GM23338 (cell line): ENCODE results near the gene OSBPL10.

ENCODE experiments used
- CREB1 ChIP-seq: fragments of 250-450 bp; sonication (Bioruptor Pico); IDR thresholded peaks from 2 replicates; pipeline ENCODE4 v1.5.0; 2020; ENCODE audit warnings: low read depth, mild to moderate bottlenecking, moderate library complexity
- EZH2 ChIP-seq: fragments of 200-600 bp; sonication (generic); IDR thresholded peaks from one replicate; pipeline ENCODE4 v1.8.0; 2017; ENCODE audit warnings: antibody characterized with exemption, mild to moderate bottlenecking, low read depth; ENCODE audit not compliant: unreplicated experiment
- EZH2phosphoT487 ChIP-seq: fragments of 200-600 bp; sonication (generic); IDR thresholded peaks from one replicate; pipeline ENCODE4 v1.8.1; 2018; ENCODE audit warnings: antibody characterized with exemption; ENCODE audit not compliant: unreplicated experiment
- JUNB ChIP-seq: IDR thresholded peaks from one replicate; pipeline ENCODE4 v1.6.1; 2016; ENCODE audit warnings: antibody characterized with exemption; ENCODE audit not compliant: unreplicated experiment
- NANOG ChIP-seq: IDR thresholded peaks from 2 replicates; pipeline ENCODE4 v1.6.1; 2016; ENCODE audit warnings: antibody characterized with exemption, borderline replicate concordance
- POLR2AphosphoS5 ChIP-seq: IDR thresholded peaks from 2 replicates; pipeline ENCODE4 v1.6.1; 2016; ENCODE audit warnings: antibody characterized with exemption, low read depth
- STAT1 ChIP-seq: IDR thresholded peaks from one replicate; pipeline ENCODE4 v1.6.1; 2016; ENCODE audit warnings: antibody characterized with exemption; ENCODE audit not compliant: unreplicated experiment
- ZNF114 ChIP-seq: fragments of 250-450 bp; sonication (Bioruptor Pico); IDR thresholded peaks from 2 replicates; pipeline ENCODE4 v1.5.0; 2020; ENCODE audit warnings: mild to moderate bottlenecking, moderate library complexity
- ZNF331 ChIP-seq: fragments of 250-450 bp; sonication (Bioruptor Pico); IDR thresholded peaks from 2 replicates; pipeline ENCODE4 v1.5.0; 2020; ENCODE audit warnings: low read depth, mild to moderate bottlenecking, moderate library complexity
- TF ChIP-seq, protein P1 (sequence below), 2 experiments: fragments of 200-600 bp in 1 of 2; sonication (generic) in 1 of 2; conservative IDR thresholded peaks; 2 replicates each; pipeline versions ENCODE4 v1.5.1 to v1.6.1; 2016 to 2017; ENCODE audit warnings: antibody characterized with exemption in 2 of 2, low read depth in 2 of 2, mild to moderate bottlenecking in 2 of 2, moderate library complexity in 1 of 2
- TF ChIP-seq, protein P2 (sequence below): IDR thresholded peaks from one replicate; pipeline ENCODE4 v1.6.1; 2018; ENCODE audit warnings: antibody characterized with exemption; ENCODE audit not compliant: unreplicated experiment
- TF ChIP-seq, protein P3 (sequence below): IDR thresholded peaks from 2 replicates; pipeline ENCODE4 v1.6.1; 2016; ENCODE audit warnings: antibody characterized with exemption
- TF ChIP-seq, protein P4 (sequence below): fragments of 250-450 bp; sonication (Bioruptor Pico); IDR thresholded peaks from 2 replicates; pipeline ENCODE4 v1.5.0; 2020; ENCODE audit warnings: mild to moderate bottlenecking, moderate library complexity

DNA sequence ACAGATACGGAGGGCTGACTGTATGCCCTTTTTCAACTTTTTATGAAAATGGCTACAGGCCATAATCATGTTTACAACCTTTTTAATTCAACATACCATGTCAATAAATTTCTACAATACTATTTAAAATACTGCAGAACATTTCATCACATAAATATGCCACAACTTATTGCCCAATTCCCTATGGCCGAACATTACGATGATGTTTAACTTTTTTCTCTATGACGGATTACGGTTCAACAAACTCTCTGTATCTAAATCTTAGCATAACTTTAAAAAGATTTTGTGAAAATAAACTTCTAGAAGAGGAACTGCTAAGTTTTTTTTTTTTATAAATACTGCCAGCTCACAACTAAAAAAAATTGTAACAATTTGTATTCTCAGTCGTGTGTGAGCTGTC lies 220.4 kb downstream of the OSBPL10 start:
- TF ChIP-seq, protein P1, sequence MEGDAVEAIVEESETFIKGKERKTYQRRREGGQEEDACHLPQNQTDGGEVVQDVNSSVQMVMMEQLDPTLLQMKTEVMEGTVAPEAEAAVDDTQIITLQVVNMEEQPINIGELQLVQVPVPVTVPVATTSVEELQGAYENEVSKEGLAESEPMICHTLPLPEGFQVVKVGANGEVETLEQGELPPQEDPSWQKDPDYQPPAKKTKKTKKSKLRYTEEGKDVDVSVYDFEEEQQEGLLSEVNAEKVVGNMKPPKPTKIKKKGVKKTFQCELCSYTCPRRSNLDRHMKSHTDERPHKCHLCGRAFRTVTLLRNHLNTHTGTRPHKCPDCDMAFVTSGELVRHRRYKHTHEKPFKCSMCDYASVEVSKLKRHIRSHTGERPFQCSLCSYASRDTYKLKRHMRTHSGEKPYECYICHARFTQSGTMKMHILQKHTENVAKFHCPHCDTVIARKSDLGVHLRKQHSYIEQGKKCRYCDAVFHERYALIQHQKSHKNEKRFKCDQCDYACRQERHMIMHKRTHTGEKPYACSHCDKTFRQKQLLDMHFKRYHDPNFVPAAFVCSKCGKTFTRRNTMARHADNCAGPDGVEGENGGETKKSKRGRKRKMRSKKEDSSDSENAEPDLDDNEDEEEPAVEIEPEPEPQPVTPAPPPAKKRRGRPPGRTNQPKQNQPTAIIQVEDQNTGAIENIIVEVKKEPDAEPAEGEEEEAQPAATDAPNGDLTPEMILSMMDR (conservative IDR thresholded peaks at IDR 0.05; ENCODE audit: low read depth in 2 of 2) = no peak
- TF ChIP-seq EZH2phosphoT487 (no peak), POLR2AphosphoS5 (no peak), EZH2 (no peak), ZNF114 (no peak), ZNF331 (CRISPR knock-in tag) (no peak), STAT1 (no peak), CREB1 (CRISPR knock-in tag) (no peak), JUNB (no peak), NANOG (no peak)
- TF ChIP-seq, protein P2, sequence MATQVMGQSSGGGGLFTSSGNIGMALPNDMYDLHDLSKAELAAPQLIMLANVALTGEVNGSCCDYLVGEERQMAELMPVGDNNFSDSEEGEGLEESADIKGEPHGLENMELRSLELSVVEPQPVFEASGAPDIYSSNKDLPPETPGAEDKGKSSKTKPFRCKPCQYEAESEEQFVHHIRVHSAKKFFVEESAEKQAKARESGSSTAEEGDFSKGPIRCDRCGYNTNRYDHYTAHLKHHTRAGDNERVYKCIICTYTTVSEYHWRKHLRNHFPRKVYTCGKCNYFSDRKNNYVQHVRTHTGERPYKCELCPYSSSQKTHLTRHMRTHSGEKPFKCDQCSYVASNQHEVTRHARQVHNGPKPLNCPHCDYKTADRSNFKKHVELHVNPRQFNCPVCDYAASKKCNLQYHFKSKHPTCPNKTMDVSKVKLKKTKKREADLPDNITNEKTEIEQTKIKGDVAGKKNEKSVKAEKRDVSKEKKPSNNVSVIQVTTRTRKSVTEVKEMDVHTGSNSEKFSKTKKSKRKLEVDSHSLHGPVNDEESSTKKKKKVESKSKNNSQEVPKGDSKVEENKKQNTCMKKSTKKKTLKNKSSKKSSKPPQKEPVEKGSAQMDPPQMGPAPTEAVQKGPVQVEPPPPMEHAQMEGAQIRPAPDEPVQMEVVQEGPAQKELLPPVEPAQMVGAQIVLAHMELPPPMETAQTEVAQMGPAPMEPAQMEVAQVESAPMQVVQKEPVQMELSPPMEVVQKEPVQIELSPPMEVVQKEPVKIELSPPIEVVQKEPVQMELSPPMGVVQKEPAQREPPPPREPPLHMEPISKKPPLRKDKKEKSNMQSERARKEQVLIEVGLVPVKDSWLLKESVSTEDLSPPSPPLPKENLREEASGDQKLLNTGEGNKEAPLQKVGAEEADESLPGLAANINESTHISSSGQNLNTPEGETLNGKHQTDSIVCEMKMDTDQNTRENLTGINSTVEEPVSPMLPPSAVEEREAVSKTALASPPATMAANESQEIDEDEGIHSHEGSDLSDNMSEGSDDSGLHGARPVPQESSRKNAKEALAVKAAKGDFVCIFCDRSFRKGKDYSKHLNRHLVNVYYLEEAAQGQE = no peak
- TF ChIP-seq, protein P3, sequence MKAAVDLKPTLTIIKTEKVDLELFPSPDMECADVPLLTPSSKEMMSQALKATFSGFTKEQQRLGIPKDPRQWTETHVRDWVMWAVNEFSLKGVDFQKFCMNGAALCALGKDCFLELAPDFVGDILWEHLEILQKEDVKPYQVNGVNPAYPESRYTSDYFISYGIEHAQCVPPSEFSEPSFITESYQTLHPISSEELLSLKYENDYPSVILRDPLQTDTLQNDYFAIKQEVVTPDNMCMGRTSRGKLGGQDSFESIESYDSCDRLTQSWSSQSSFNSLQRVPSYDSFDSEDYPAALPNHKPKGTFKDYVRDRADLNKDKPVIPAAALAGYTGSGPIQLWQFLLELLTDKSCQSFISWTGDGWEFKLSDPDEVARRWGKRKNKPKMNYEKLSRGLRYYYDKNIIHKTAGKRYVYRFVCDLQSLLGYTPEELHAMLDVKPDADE = no peak
- TF ChIP-seq, protein P4, sequence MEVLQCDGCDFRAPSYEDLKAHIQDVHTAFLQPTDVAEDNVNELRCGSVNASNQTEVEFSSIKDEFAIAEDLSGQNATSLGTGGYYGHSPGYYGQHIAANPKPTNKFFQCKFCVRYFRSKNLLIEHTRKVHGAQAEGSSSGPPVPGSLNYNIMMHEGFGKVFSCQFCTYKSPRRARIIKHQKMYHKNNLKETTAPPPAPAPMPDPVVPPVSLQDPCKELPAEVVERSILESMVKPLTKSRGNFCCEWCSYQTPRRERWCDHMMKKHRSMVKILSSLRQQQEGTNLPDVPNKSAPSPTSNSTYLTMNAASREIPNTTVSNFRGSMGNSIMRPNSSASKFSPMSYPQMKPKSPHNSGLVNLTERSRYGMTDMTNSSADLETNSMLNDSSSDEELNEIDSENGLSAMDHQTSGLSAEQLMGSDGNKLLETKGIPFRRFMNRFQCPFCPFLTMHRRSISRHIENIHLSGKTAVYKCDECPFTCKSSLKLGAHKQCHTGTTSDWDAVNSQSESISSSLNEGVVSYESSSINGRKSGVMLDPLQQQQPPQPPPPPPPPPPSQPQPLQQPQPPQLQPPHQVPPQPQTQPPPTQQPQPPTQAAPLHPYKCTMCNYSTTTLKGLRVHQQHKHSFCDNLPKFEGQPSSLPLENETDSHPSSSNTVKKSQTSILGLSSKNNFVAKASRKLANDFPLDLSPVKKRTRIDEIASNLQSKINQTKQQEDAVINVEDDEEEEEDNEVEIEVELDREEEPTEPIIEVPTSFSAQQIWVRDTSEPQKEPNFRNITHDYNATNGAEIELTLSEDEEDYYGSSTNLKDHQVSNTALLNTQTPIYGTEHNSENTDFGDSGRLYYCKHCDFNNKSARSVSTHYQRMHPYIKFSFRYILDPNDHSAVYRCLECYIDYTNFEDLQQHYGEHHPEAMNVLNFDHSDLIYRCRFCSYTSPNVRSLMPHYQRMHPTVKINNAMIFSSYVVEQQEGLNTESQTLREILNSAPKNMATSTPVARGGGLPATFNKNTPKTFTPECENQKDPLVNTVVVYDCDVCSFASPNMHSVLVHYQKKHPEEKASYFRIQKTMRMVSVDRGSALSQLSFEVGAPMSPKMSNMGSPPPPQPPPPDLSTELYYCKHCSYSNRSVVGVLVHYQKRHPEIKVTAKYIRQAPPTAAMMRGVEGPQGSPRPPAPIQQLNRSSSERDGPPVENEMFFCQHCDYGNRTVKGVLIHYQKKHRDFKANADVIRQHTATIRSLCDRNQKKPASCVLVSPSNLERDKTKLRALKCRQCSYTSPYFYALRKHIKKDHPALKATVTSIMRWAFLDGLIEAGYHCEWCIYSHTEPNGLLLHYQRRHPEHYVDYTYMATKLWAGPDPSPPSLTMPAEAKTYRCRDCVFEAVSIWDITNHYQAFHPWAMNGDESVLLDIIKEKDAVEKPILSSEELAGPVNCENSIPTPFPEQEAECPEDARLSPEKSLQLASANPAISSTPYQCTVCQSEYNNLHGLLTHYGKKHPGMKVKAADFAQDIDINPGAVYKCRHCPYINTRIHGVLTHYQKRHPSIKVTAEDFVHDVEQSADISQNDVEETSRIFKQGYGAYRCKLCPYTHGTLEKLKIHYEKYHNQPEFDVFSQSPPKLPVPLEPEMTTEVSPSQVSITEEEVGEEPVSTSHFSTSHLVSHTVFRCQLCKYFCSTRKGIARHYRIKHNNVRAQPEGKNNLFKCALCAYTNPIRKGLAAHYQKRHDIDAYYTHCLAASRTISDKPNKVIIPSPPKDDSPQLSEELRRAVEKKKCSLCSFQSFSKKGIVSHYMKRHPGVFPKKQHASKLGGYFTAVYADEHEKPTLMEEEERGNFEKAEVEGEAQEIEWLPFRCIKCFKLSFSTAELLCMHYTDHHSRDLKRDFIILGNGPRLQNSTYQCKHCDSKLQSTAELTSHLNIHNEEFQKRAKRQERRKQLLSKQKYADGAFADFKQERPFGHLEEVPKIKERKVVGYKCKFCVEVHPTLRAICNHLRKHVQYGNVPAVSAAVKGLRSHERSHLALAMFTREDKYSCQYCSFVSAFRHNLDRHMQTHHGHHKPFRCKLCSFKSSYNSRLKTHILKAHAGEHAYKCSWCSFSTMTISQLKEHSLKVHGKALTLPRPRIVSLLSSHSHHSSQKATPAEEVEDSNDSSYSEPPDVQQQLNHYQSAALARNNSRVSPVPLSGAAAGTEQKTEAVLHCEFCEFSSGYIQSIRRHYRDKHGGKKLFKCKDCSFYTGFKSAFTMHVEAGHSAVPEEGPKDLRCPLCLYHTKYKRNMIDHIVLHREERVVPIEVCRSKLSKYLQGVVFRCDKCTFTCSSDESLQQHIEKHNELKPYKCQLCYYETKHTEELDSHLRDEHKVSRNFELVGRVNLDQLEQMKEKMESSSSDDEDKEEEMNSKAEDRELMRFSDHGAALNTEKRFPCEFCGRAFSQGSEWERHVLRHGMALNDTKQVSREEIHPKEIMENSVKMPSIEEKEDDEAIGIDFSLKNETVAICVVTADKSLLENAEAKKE (CRISPR knock-in tag) = no peak
